GM20000 (cell line): ENCODE measurements around the gene GPATCH4.
"Not testable (repeated sequence)": the region's sequence is repeated elsewhere in the genome, so short reads cannot be mapped to it uniquely, and the experiment has no call there.

Experiments used
- DNase-seq: peaks from one replicate; pipeline ENCODE4 v3.0.0; 2012; ENCODE audit warnings: low spot score
- TF ChIP-seq, protein P1 (sequence below): IDR thresholded peaks from 2 replicates; pipeline ENCODE4 v1.5.1; 2012; ENCODE audit warnings: mild to moderate bottlenecking, control low read depth; ENCODE audit errors: extremely low read depth, missing control alignments

Gene GPATCH4

GRCh38 chr1:156559086-156559796, 42.0 kb downstream of the GPATCH4 start:
- TF ChIP-seq, protein P1, sequence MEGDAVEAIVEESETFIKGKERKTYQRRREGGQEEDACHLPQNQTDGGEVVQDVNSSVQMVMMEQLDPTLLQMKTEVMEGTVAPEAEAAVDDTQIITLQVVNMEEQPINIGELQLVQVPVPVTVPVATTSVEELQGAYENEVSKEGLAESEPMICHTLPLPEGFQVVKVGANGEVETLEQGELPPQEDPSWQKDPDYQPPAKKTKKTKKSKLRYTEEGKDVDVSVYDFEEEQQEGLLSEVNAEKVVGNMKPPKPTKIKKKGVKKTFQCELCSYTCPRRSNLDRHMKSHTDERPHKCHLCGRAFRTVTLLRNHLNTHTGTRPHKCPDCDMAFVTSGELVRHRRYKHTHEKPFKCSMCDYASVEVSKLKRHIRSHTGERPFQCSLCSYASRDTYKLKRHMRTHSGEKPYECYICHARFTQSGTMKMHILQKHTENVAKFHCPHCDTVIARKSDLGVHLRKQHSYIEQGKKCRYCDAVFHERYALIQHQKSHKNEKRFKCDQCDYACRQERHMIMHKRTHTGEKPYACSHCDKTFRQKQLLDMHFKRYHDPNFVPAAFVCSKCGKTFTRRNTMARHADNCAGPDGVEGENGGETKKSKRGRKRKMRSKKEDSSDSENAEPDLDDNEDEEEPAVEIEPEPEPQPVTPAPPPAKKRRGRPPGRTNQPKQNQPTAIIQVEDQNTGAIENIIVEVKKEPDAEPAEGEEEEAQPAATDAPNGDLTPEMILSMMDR, result no peak
- no peak for DNase-seq

- no peak for DNase-seq
- TF ChIP-seq, protein P1, result no peak
Measured at GRCh38 chr1:156556354-156556753, 44.9 kb downstream of the GPATCH4 start.

DNA sequence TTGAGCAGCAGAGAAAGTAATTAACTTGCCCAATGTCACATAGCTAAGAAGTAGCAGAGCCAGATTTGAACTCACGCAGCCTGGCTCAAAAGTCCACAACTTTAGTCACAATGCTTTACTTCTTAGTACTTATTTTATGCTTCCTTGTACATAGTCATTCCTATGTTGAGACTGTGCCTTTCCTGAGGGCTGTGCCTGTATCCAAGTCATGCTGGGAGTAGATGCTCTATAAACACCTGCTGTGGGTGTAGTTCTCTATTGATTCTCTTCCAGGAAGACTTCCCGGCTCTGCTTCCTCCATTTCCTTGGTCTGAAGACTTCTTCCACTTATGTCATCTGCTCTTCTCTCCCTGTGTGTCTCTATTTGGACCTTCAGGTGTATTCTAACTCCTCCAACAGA, 45.6 kb downstream of the GPATCH4 start:
- DNase-seq, result no peak
- TF ChIP-seq, protein P1, result no peak

GRCh38 chr1:156554971-156555370, 46.3 kb downstream of the GPATCH4 start:
- no peak for DNase-seq
- TF ChIP-seq, protein P1, result no peak

- DNase-seq, result no peak
- TF ChIP-seq, protein P1, result no peak
Measured at GRCh38 chr1:156553860-156554485, 47.3 kb downstream of the GPATCH4 start.

DNA sequence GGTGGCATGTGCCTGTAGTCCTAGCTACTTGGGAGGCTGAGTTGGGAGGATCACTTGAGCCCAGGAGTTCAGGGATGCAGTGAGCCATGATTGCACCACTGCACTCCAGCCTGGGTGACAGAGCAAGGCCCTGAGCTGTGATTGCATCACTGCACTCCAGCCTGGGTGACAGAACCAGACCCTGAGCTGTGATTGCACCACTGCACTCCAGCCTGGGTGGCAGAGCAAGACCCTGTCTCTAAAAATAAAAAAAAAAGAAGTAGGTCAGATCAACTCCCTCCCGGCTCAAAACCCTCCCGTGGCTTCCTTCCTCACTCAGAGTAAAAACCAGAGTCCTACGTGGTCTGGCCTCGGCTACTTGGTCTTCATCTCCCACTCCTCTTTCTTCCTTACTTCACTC, 48.3 kb downstream of the GPATCH4 start:
- DNase-seq, result not testable (repeated sequence)

- DNase-seq, result no peak
- TF ChIP-seq, protein P1, result no peak
Measured at GRCh38 chr1:156552518-156552917, 48.8 kb downstream of the GPATCH4 start.

DNA sequence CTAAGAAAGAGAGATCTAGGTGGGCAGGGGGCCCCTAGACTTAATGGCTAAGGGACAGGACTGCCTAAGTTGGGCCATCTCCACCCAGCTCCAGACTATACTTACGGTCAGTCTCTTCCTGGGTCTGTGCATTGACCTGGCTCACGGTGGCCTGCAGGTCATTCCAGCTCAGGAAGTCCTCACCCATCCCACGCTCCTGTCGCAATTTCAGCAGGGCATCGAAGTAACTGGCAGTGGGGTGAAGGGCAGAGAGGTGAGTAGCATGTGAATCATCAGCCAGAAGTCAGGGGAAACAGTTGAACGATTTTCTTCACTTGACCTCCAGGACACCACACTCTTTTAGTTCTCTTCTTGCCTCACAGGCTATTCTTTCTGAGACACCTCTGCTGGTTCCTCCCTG, 49.4 kb downstream of the GPATCH4 start:
- DNase-seq, result no peak
- TF ChIP-seq, protein P1, result no peak
